Neural cell (in vitro differentiated cells): ENCODE data around the gene PIAS4.

Experiments
- EZH2 ChIP-seq: fragments of 200-600, 300-800 bp; shearing (Covaris generic), sonication (generic); IDR thresholded peaks from 2 replicates; pipeline ENCODE4 v1.6.1; 2014; ENCODE audit warnings: antibody characterized with exemption, low read length, borderline replicate concordance, mild to moderate bottlenecking; ENCODE audit not compliant: insufficient read depth, poor library complexity, severe bottlenecking
- POLR2AphosphoS5 ChIP-seq: IDR thresholded peaks from 2 replicates; pipeline ENCODE4 v1.6.1; 2012
- RAD21 ChIP-seq: fragments of 450-650 bp; conservative IDR thresholded peaks from 2 replicates; pipeline ENCODE4 v1.6.1; 2014; ENCODE audit warnings: antibody characterized with exemption, mild to moderate bottlenecking, moderate library complexity
- SMC3 ChIP-seq: fragments of 450-650 bp; conservative IDR thresholded peaks from 2 replicates; pipeline ENCODE4 v1.6.1; 2014; ENCODE audit warnings: antibody characterized with exemption, mild to moderate bottlenecking, moderate library complexity; ENCODE audit not compliant: poor library complexity
- TF ChIP-seq, protein P1 (sequence below): fragments of 450-650 bp; IDR thresholded peaks from 2 replicates; pipeline ENCODE4 v1.5.1; 2014; ENCODE audit warnings: antibody characterized with exemption, mild to moderate bottlenecking, moderate library complexity; ENCODE audit not compliant: poor library complexity, severe bottlenecking
- TF ChIP-seq, protein P2 (sequence below): IDR thresholded peaks from 2 replicates; pipeline ENCODE4 v1.6.1; 2012; ENCODE audit warnings: borderline replicate concordance

- TF ChIP-seq POLR2AphosphoS5 (no peak), SMC3 (no peak), EZH2 (no peak), RAD21 (no peak)
- TF ChIP-seq, protein P1, sequence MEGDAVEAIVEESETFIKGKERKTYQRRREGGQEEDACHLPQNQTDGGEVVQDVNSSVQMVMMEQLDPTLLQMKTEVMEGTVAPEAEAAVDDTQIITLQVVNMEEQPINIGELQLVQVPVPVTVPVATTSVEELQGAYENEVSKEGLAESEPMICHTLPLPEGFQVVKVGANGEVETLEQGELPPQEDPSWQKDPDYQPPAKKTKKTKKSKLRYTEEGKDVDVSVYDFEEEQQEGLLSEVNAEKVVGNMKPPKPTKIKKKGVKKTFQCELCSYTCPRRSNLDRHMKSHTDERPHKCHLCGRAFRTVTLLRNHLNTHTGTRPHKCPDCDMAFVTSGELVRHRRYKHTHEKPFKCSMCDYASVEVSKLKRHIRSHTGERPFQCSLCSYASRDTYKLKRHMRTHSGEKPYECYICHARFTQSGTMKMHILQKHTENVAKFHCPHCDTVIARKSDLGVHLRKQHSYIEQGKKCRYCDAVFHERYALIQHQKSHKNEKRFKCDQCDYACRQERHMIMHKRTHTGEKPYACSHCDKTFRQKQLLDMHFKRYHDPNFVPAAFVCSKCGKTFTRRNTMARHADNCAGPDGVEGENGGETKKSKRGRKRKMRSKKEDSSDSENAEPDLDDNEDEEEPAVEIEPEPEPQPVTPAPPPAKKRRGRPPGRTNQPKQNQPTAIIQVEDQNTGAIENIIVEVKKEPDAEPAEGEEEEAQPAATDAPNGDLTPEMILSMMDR: no peak
- TF ChIP-seq, protein P2, sequence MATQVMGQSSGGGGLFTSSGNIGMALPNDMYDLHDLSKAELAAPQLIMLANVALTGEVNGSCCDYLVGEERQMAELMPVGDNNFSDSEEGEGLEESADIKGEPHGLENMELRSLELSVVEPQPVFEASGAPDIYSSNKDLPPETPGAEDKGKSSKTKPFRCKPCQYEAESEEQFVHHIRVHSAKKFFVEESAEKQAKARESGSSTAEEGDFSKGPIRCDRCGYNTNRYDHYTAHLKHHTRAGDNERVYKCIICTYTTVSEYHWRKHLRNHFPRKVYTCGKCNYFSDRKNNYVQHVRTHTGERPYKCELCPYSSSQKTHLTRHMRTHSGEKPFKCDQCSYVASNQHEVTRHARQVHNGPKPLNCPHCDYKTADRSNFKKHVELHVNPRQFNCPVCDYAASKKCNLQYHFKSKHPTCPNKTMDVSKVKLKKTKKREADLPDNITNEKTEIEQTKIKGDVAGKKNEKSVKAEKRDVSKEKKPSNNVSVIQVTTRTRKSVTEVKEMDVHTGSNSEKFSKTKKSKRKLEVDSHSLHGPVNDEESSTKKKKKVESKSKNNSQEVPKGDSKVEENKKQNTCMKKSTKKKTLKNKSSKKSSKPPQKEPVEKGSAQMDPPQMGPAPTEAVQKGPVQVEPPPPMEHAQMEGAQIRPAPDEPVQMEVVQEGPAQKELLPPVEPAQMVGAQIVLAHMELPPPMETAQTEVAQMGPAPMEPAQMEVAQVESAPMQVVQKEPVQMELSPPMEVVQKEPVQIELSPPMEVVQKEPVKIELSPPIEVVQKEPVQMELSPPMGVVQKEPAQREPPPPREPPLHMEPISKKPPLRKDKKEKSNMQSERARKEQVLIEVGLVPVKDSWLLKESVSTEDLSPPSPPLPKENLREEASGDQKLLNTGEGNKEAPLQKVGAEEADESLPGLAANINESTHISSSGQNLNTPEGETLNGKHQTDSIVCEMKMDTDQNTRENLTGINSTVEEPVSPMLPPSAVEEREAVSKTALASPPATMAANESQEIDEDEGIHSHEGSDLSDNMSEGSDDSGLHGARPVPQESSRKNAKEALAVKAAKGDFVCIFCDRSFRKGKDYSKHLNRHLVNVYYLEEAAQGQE: no peak
Observed at GRCh38 chr19:4071610-4072009, 64.1 kb downstream of the PIAS4 start.
